GM12878 (cell line): ENCODE results near the gene GREM1. TPM values are rescaled to one million over a fixed set of nuclear protein-coding genes. Genes with fewer than 3 reads are reported as not detected.

Source experiments
- BCL11A ChIP-seq: IDR thresholded peaks from 2 replicates; pipeline ENCODE4 v1.6.1; 2011; ENCODE audit warnings: low read depth, low read length
- BHLHE40 ChIP-seq, 2 experiments: fragments of 450-650 bp in 1 of 2; IDR thresholded peaks; 2 replicates each; pipeline ENCODE4 v1.6.1; 2011 to 2017; ENCODE audit warnings: low read depth in 2 of 2, borderline replicate concordance in 1 of 2, improper control_type of control experiment in 1 of 2, low read length in 1 of 2, mild to moderate bottlenecking in 1 of 2
- DPF2 ChIP-seq: fragments of 450-650 bp; IDR thresholded peaks from 2 replicates; pipeline ENCODE4 v1.6.1; 2017; ENCODE audit warnings: mild to moderate bottlenecking
- ESRRA ChIP-seq: IDR thresholded peaks from 2 replicates; pipeline ENCODE4 v1.6.1; 2012; ENCODE audit warnings: mild to moderate bottlenecking, low read length, improper control_type of control experiment
- GABPA ChIP-seq: IDR thresholded peaks from 2 replicates; pipeline ENCODE4 v1.6.1; 2014; ENCODE audit warnings: antibody characterized with exemption, low read depth, mild to moderate bottlenecking, inconsistent platforms
- IKZF2 ChIP-seq, 2 experiments: fragments of 450-650 bp; IDR thresholded peaks; 2 replicates each; pipeline ENCODE4 v1.6.1; 2017; ENCODE audit warnings: mild to moderate bottlenecking in 2 of 2, moderate library complexity in 2 of 2
- JUNB ChIP-seq: IDR thresholded peaks from 2 replicates; pipeline ENCODE4 v1.6.1; 2016; ENCODE audit warnings: antibody characterized with exemption, mild to moderate bottlenecking
- JUND ChIP-seq: IDR thresholded peaks from 2 replicates; pipeline ENCODE4 v1.6.1; 2012; ENCODE audit warnings: low read depth, mild to moderate bottlenecking, low read length, improper control_type of control experiment, moderate library complexity
- KDM1A ChIP-seq: fragments of 200-600 bp; sonication (generic); IDR thresholded peaks from 2 replicates; pipeline ENCODE4 v1.6.1; 2016; ENCODE audit warnings: borderline replicate concordance
- MTA2 ChIP-seq: fragments of 450-650 bp; IDR thresholded peaks from 2 replicates; pipeline ENCODE4 v1.6.1; 2016; ENCODE audit warnings: low read depth, mild to moderate bottlenecking, moderate library complexity
- MTA3 ChIP-seq: IDR thresholded peaks from 2 replicates; pipeline ENCODE4 v1.6.1; 2012; ENCODE audit warnings: low read length, inconsistent platforms, borderline replicate concordance
- NBN ChIP-seq: fragments of 450-650 bp; IDR thresholded peaks from 2 replicates; pipeline ENCODE4 v1.6.1; 2016
- NFIC ChIP-seq: IDR thresholded peaks from 2 replicates; pipeline ENCODE4 v1.6.1; 2012; ENCODE audit warnings: low read depth, mild to moderate bottlenecking, inconsistent platforms, low read length, moderate library complexity
- NFYB ChIP-seq: IDR thresholded peaks from 2 replicates; pipeline ENCODE4 v1.6.1; 2011; ENCODE audit warnings: low read depth, mild to moderate bottlenecking, low read length, improper control_type of control experiment, moderate library complexity; ENCODE audit not compliant: insufficient read depth
- PKNOX1 ChIP-seq: fragments of 450-650 bp; IDR thresholded peaks from 2 replicates; pipeline ENCODE4 v1.6.1; 2016; ENCODE audit warnings: mild to moderate bottlenecking
- RCOR1 ChIP-seq: conservative IDR thresholded peaks from 2 replicates; pipeline ENCODE4 v1.6.1; 2012; ENCODE audit warnings: low read depth, low read length, improper control_type of control experiment
- RUNX3 ChIP-seq: IDR thresholded peaks from 2 replicates; pipeline ENCODE4 v1.6.1; 2012; ENCODE audit warnings: low read length, inconsistent platforms
- SIX5 ChIP-seq: IDR thresholded peaks from 2 replicates; pipeline ENCODE4 v1.6.1; 2011; ENCODE audit warnings: mild to moderate bottlenecking, low read depth, low read length, moderate library complexity; ENCODE audit not compliant: severe bottlenecking
- SMC3 ChIP-seq: IDR thresholded peaks from 2 replicates; pipeline ENCODE4 v1.6.1; 2011; ENCODE audit warnings: low read length, improper control_type of control experiment, borderline replicate concordance
- SP1 ChIP-seq: IDR thresholded peaks from one replicate; pipeline ENCODE4 v1.6.1; 2011; ENCODE audit warnings: low read depth, low read length
- TARDBP ChIP-seq: IDR thresholded peaks from 2 replicates; pipeline ENCODE4 v1.6.1; 2016; ENCODE audit warnings: borderline replicate concordance
- ZNF207 ChIP-seq: fragments of 450-650 bp; IDR thresholded peaks from 2 replicates; pipeline ENCODE4 v1.6.1; 2014; ENCODE audit warnings: antibody characterized with exemption, mild to moderate bottlenecking, borderline replicate concordance
- ZNF384 ChIP-seq: IDR thresholded peaks from 2 replicates; pipeline ENCODE4 v1.6.1; 2012; ENCODE audit warnings: low read depth, mild to moderate bottlenecking, low read length, improper control_type of control experiment, borderline replicate concordance
- ZSCAN29 ChIP-seq: fragments of 450-650 bp; IDR thresholded peaks from 2 replicates; pipeline ENCODE4 v1.6.1; 2017; ENCODE audit warnings: mild to moderate bottlenecking, moderate library complexity
- polyA plus RNA-seq, 11 experiments: library from polyadenylated mRNA; depleted of rRNA in 4 of 11; unstranded in 6 of 11; stranded (reverse) in 5 of 11; fragments of >200 nt; fragmentation: Nextera tagmentation in 4 of 11; fragmentation: Illumina TruSeq in 1 of 11; extraction: Ambion mirVana in 4 of 11; extraction: Trizol in 1 of 11; gene quantifications; 1 replicate in 1 of 11; 2 replicates in 10 of 11; pipeline versions ENCODE4 v1.2.1 to v1.2.3, GENCODE V29; 2011 to 2016; ENCODE audit warnings: inconsistent platforms in 2 of 11, missing spikeins in 2 of 11, low read depth in 1 of 11
- total RNA-seq, 4 experiments: library from RNA; depleted of rRNA in 3 of 4; stranded (reverse); fragments of >200 nt in 3 of 4; fragmentation: Illumina TruSeq in 1 of 4; extraction: Trizol in 1 of 4; gene quantifications; 2 replicates each; pipeline versions ENCODE4 v1.2.1 to v1.2.3, GENCODE V29; 2013 to 2021
- TF ChIP-seq, protein P1 (sequence below): IDR thresholded peaks from 2 replicates; pipeline ENCODE4 v1.6.1; 2011; ENCODE audit warnings: low read depth, low read length, improper control_type of control experiment, borderline replicate concordance
- TF ChIP-seq, protein P2 (sequence below): IDR thresholded peaks from 2 replicates; pipeline ENCODE4 v1.6.1; 2011; ENCODE audit warnings: mild to moderate bottlenecking, low read depth, low read length, moderate library complexity; ENCODE audit not compliant: insufficient replicate concordance

GREM1 gene
- total and polyA plus RNA-seq, 10 of the 15 experiments (the other 5 are each of a cell fraction or from before 2014, with no cell fraction given) = 0.08 to 0.36 (median 0.08) TPM; not detected in 7

- TF ChIP-seq IKZF2 (IDR thresholded peaks at IDR 0.05) (peak; percentile 59 to 67; a peak in 3 of 4 replicates), PKNOX1 (peak; percentile 92), NFYB (no peak), ESRRA (no peak), DPF2 (no peak), RUNX3 (peak; percentile 85), GABPA (no peak), BCL11A (peak; percentile 71), NBN (no peak), SIX5 (no peak), KDM1A (no peak), MTA2 (peak; percentile 42; the same call in 1 of the 2 replicates), ZSCAN29 (no peak), SP1 (no peak), SMC3 (no peak), ZNF207 (no peak), NFIC (peak; percentile 74), RCOR1 (no peak), ZNF384 (peak; percentile 86), JUNB (peak; percentile 87), TARDBP (no peak), JUND (0 out of 2 replicates have a peak, but pooled peaks have one; percentile 6), MTA3 (no peak), BHLHE40 (IDR thresholded peaks at IDR 0.05; ENCODE audit: borderline replicate concordance in 1 of 2, low read depth in 2 of 2, low read length in 1 of 2) (no peak)
- TF ChIP-seq, protein P1, sequence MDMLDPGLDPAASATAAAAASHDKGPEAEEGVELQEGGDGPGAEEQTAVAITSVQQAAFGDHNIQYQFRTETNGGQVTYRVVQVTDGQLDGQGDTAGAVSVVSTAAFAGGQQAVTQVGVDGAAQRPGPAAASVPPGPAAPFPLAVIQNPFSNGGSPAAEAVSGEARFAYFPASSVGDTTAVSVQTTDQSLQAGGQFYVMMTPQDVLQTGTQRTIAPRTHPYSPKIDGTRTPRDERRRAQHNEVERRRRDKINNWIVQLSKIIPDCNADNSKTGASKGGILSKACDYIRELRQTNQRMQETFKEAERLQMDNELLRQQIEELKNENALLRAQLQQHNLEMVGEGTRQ = no peak
- TF ChIP-seq, protein P2, sequence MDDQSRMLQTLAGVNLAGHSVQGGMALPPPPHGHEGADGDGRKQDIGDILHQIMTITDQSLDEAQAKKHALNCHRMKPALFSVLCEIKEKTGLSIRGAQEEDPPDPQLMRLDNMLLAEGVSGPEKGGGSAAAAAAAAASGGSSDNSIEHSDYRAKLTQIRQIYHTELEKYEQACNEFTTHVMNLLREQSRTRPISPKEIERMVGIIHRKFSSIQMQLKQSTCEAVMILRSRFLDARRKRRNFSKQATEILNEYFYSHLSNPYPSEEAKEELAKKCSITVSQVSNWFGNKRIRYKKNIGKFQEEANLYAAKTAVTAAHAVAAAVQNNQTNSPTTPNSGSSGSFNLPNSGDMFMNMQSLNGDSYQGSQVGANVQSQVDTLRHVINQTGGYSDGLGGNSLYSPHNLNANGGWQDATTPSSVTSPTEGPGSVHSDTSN = peak; percentile 69
Observed at GRCh38 chr15:32723171-32723948, 5.6 kb downstream of the GREM1 start (continued).
